ENCODE measurements around the gene KRTAP4-16.
"Not testable (repeated sequence)": the region's sequence is repeated elsewhere in the genome, so short reads cannot be mapped to it uniquely, and the experiment has no call there.

Gene KRTAP4-16

GRCh38 chr17:41101586-41102259, at the start of gene KRTAP4-16:
KRTAP4-16 (minus strand) TSS chr17:41102209; CDS start chr17:41102209, 0 bp downstream.
- DNase-seq: no peak

DNA sequence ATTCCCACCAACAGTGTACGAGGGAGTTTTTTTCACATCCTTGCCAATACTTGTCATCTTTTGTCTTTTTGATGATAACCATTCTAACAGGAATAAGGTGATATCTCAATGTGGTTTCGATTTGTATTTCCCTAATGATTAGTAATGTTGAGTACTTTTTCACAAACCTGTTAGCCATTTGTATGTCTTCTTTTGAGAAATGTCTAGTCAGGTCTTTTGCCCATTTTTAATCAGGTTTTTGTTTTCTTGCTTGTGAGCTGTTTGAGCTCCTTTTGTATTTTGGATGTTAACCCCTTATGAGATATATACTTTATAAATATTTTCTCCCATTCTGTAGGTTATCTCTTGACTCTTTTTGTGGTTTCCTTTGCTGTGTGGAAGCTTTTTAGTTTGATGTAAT, 49.5 kb upstream of the KRTAP4-16 start:
- no peak for DNase-seq

- DNase-seq: no peak
Measured at GRCh38 chr17:41150026-41150425, 48.0 kb upstream of the KRTAP4-16 start.

GRCh38 chr17:41149652-41149985, 47.6 kb upstream of the KRTAP4-16 start, which contains the start of gene KRTAP4-5:
KRTAP4-5 (minus strand) TSS chr17:41149825; CDS start chr17:41149767, 58 bp downstream.
- no peak for DNase-seq

DNA sequence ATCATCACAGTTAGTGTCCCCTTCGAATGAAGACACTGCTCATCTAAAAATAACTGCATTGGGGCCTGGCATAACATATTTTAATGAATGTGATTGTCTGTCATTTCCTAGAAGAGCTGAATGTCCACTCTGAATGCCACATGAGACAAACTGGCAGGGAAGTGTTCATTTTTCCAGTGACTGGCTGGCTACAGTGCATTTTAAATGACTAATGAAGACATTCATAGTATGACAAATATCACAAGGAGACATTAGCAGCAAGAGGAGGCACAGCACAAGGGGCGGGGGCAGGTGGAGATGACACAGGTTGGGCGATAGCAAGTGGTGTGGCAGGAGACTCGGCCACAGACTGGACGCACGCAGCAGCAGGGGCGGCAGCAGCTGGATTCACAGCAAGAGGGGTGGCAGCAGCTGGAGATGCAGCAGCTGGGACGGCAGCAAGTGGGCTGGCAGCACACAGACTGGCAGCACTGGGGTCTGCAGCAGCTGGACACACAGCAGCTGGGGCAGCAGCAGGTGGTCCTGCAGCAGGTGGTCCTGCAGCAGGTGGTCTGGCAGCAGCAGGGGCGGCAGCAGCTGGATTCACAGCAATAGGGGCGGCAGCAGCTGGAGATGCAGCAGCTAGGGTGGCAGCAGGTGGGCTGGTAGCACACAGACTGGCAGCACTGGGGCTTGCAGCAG, 47.1 kb upstream of the KRTAP4-16 start:
- DNase-seq: not testable (repeated sequence)

DNA sequence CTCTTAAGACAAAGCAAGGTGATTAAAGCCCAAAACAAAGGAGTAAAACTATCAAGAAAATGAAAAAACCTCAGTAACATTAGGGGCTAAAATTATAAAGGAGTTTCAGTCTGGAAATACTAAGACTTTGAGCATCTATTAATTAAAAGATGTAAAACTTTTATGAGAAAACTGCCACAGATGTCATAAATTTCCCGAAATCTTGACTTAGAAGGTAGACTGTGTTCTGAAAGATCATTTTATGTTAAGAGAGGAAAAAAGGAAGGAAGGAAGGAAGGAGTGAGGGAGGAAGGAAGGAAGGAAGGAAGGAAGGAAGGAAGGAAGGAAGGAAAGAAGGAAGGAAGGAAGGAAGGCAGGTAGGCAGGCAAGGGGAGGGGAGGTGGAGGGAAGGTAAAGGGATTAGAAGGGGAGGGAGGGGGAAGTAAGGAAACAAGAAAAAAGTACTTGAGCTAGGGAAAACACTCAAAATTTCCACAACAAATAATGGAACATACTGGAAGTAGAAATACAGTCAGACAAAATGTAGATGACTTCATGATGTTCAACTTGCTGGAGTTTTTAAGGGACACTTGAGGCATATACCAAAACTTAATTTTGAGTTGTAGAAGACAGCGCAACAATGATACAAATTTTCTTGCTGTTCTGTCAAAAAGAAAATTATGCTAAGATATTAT, 45.7 kb upstream of the KRTAP4-16 start:
- no peak for DNase-seq

GRCh38 chr17:41145261-41145660, 43.3 kb upstream of the KRTAP4-16 start:
- DNase-seq: no peak

- DNase-seq: no peak
Measured at GRCh38 chr17:41144846-41145245, 42.8 kb upstream of the KRTAP4-16 start.

- no peak for DNase-seq
Measured at GRCh38 chr17:41141361-41141760, 39.4 kb upstream of the KRTAP4-16 start.

GRCh38 chr17:41140360-41141131, 38.5 kb upstream of the KRTAP4-16 start, which contains the start of gene KRTAP4-6:
KRTAP4-6 (minus strand) TSS chr17:41140544; CDS start chr17:41140487, 57 bp downstream.
- no peak for DNase-seq

DNA sequence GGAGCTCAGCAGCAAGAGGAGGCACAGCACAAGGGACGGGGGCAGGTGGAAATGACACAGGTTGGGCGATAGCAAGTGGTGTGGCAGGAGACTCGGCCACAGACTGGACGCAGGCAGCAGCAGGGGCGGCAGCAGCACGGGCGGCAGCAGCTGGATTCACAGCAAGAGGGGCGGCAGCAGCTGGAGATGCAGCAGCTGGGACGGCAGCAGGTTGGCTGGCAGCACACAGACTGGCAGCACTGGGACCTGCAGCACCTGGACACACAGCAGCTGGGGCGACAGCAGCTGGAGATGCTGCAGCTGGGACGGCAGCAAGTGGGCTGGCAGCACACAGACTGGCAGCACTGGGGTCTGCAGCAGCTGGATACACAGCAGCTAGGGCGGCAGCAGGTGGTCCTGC, 37.9 kb upstream of the KRTAP4-16 start:
- DNase-seq: not testable (repeated sequence)

DNA sequence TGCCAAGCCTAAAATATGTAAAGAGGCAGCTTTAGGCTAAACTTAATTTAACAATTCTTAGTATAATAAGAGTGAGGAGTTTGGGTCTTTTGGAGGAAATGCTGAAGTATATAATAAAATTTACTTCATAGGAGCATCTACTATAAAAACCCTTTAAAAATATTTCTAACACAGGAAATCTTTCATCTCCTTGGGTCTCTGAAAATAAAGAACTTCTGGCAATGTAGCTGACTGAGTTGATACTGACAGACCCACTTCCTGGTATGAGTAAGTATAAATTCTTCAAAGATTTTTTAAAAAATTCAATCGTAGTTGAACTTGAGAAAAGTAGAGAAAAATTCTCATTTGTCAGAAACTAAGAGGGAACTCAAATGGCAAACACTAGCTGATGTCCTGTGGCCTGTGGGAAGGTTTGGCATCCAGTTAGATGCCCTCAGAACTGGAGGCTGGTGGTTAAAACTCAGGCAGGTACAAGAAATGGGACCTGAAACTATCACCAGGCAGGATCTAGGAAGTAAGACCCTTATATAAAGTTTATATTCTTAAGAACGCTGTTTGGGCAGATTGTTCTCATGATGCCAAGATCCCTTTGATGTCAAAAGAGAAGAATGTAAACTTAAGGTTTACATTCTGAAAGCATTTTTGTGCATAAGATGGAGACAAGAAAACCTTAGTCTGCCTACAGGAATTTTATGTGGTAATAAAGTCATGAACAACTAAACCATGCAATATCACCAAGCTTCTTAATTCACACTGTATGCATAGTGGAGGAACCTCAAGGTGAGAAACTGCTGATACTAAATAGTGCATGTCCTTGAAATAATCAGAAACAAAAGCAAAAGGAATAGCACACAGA, 32.1 kb upstream of the KRTAP4-16 start:
- no peak for DNase-seq

- no peak for DNase-seq
Measured at GRCh38 chr17:41131979-41132378, 30.0 kb upstream of the KRTAP4-16 start.

GRCh38 chr17:41127371-41127770, 25.4 kb upstream of the KRTAP4-16 start:
- no peak for DNase-seq

DNA sequence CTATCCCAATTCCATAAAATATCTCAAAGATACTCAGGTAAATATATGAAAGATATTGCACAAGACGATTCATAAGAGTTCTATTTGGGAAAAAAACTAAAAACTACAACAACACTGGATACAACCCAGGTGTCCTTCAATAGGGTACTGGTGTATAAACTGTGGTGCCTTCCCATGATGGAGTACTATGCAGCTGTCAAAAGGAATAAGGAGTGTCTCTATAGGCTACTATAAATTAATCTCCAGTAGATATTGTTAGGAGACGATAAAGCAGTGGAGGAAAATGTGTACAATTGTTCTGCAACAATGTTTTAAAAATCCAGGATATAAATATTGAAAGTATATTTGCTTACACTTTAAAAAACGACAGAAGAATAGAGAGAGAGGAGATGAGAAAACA, 24.4 kb upstream of the KRTAP4-16 start:
- no peak for DNase-seq

DNA sequence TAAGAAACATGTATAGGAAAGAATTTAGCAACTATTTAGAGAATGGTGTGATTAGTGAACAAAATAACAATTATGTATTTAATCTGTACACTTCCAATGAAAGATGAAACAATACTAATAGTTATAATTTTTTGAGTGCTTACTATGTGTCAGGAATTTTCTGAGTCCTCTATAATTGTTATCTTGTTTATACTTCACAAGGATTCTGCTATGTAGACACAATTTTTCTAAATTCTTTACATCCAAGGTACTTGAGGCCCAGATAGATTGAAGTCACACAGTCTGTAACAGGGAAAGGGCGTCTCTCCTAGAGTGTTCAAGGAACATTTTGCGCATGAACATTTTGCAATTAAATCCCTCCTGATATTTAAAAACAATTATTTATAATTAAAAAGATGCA, 23.1 kb upstream of the KRTAP4-16 start:
- DNase-seq: no peak

DNA sequence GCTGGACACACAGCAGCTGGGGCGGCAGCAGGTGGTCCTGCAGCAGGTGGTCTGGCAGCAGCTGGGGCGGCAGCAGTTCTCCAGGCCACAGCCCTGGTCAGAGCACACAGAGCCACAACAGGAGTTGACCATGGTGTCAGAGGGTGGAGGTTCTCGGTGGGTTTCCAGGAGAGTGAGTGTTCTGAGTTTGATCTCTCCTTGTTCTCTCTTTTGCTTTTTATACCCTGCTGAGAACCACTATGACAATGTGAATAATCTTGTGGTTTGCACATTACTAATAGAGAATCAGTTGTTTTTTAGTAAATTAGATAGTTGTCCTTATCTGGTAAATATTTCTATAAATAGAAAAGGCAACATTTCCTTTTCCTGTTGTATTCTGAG, 22.0 kb upstream of the KRTAP4-16 start, which contains the start of gene KRTAP4-12:
Gene KRTAP4-12, minus strand, starts transcription at position 192 of the 381 bp plus-strand sequence. Its CDS starts 60 bp downstream, at position 132.
- DNase-seq: not testable (repeated sequence)

DNA sequence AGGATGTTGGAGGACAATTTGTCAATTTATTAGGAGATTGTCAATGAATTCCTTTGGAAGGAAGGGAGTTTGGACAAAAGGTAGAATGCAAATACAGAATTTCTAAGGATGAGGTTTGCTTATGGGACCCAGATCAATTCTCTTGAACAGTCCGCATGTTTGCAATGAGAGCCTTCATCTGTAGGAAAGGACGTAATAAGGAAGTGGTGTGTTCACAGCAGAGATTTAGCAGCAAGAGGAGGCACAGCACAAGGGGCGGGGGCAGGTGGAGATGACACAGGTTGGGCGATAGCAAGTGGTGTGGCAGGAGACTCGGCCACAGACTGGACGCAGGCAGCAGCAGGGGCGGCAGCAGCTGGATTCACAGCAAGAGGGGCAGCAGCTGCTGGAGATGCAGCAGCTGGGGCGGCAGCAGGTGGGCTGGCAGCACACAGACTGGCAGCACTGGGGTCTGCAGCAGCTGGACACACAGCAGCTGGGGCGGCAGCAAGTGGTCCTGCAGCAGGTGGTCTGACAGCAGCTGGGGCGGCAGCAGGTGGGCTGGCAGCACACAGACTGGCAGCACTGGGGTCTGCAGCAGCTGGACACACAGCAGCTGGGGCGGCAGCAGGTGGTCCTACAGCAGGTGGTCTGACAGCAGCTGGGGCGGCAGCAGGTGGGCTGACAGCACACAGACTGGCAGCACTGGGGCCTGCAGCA, 21.4 kb upstream of the KRTAP4-16 start:
- not testable (repeated sequence) for DNase-seq

DNA sequence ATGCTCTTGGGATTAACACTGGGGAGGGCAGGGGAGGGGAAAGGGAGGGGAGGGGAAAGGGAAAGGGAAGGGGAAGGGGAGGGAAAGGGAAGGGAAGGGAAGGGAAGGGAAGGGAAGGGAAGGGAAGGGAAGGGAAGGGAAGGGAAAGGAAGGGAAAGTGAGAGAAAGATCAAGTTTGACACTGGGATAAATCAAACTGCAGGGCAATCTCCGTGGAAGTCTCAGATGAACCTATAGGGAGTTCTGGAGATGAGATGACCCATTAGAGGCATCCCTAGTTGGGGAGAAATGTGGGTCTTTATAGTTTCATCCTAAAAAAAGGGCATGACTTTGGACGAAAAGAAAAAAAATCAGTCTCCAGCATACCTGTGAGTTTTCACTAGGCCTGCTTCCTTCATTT, 19.7 kb upstream of the KRTAP4-16 start:
- no peak for DNase-seq

DNA sequence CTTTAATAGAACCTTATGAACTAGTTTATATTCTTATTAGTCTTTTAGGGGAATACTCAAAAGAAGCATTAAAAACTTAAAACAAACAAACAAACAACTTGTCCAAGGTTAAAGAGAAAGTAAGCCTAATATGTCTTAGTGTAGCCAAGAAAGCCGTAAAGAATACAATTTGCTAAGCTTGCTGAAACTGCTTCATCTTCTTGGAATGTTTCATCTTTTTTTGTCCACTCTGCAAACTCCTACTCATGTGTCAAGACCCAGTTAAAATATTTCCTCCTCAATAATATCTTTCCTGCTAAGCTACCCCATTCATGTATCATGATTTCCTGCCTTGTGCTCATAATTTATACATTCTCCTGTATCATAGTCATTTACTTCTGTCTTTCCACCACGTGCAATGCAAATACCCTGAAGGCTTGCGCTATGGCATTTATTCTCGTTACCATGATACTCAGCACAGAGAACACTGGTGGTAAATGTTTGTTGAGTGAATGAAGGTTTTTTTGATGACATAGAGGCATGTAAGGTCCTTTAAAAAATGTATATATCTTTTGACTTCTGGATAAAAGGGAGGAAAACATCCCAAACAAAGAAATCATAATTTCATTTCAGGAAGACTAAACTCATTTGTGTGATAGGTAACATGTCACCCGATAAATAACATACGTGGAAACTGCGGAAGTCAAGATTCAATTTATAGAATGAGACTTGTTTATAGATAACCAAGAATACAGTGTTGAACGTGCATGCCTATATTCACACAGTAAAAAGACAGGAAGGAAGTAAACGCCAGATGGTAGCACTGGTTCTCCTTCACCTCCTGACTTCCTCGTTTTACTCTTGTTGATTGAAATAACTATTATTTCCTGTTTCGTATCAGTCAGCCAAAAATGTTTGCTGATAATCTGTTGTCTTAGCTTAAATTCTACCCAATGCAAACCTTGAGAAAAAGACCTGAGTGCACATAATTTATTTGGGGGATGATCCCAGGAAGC, 18.0 kb upstream of the KRTAP4-16 start:
- peak; percentile 76 to 78 for DNase-seq

Measured in AML-193 (cell line).